ENCODE measurements around the gene KRTAP10-8. TPM values are rescaled to one million over a fixed set of nuclear protein-coding genes. Genes with fewer than 3 reads are reported as not detected.

The KRTAP10-8 gene
- total and polyA plus RNA-seq, 2 experiments from 2014 or later, result not detected

GRCh38 chr21:44567481-44568171, 44.3 kb upstream of the KRTAP10-8 start:
- H3K4me1 ChIP-seq (ENCODE audit: insufficient read depth), result no peaks in the 10 kb centered on the region
- no peak overlapping the region for H3K4me2 ChIP-seq
- no peaks in the 10 kb centered on the region for H3K36me3 ChIP-seq (ENCODE audit: insufficient read depth)
- H3K27ac ChIP-seq (ENCODE audit: low read depth), result no peak overlapping the region
- no peaks in the 10 kb centered on the region for H4K20me1 ChIP-seq (replicated peaks; ENCODE audit: insufficient read depth)
- H3K4me3 ChIP-seq, result no peak overlapping the region
- no peaks in the 10 kb centered on the region for H3K27me3 ChIP-seq (ENCODE audit: insufficient read depth)
- TF ChIP-seq, protein P1, sequence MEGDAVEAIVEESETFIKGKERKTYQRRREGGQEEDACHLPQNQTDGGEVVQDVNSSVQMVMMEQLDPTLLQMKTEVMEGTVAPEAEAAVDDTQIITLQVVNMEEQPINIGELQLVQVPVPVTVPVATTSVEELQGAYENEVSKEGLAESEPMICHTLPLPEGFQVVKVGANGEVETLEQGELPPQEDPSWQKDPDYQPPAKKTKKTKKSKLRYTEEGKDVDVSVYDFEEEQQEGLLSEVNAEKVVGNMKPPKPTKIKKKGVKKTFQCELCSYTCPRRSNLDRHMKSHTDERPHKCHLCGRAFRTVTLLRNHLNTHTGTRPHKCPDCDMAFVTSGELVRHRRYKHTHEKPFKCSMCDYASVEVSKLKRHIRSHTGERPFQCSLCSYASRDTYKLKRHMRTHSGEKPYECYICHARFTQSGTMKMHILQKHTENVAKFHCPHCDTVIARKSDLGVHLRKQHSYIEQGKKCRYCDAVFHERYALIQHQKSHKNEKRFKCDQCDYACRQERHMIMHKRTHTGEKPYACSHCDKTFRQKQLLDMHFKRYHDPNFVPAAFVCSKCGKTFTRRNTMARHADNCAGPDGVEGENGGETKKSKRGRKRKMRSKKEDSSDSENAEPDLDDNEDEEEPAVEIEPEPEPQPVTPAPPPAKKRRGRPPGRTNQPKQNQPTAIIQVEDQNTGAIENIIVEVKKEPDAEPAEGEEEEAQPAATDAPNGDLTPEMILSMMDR (conservative IDR thresholded peaks at IDR 0.05; ENCODE audit: low read depth in 2 of 2), result no peak
- TF ChIP-seq NANOG (IDR thresholded peaks at IDR 0.05; ENCODE audit: borderline replicate concordance) (no peak), REST (IDR thresholded peaks at IDR 0.05; ENCODE audit: unreplicated experiment) (no peak), EZH2 (IDR thresholded peaks at IDR 0.05; ENCODE audit: low read depth, unreplicated experiment) (no peak), ETS1 (IDR thresholded peaks at IDR 0.05) (no peak), ZNF114 (CRISPR knock-in tag; IDR thresholded peaks at IDR 0.05) (no peak), EZH2phosphoT487 (IDR thresholded peaks at IDR 0.05; ENCODE audit: unreplicated experiment) (no peak), STAT1 (IDR thresholded peaks at IDR 0.05; ENCODE audit: unreplicated experiment) (no peak), POLR2AphosphoS5 (IDR thresholded peaks at IDR 0.05; ENCODE audit: low read depth) (no peak), JUNB (IDR thresholded peaks at IDR 0.05; ENCODE audit: unreplicated experiment) (no peak), CREB1 (CRISPR knock-in tag; IDR thresholded peaks at IDR 0.05; ENCODE audit: low read depth) (no peak), ZNF331 (CRISPR knock-in tag; IDR thresholded peaks at IDR 0.05; ENCODE audit: low read depth) (no peak)
- TF ChIP-seq, protein P2, sequence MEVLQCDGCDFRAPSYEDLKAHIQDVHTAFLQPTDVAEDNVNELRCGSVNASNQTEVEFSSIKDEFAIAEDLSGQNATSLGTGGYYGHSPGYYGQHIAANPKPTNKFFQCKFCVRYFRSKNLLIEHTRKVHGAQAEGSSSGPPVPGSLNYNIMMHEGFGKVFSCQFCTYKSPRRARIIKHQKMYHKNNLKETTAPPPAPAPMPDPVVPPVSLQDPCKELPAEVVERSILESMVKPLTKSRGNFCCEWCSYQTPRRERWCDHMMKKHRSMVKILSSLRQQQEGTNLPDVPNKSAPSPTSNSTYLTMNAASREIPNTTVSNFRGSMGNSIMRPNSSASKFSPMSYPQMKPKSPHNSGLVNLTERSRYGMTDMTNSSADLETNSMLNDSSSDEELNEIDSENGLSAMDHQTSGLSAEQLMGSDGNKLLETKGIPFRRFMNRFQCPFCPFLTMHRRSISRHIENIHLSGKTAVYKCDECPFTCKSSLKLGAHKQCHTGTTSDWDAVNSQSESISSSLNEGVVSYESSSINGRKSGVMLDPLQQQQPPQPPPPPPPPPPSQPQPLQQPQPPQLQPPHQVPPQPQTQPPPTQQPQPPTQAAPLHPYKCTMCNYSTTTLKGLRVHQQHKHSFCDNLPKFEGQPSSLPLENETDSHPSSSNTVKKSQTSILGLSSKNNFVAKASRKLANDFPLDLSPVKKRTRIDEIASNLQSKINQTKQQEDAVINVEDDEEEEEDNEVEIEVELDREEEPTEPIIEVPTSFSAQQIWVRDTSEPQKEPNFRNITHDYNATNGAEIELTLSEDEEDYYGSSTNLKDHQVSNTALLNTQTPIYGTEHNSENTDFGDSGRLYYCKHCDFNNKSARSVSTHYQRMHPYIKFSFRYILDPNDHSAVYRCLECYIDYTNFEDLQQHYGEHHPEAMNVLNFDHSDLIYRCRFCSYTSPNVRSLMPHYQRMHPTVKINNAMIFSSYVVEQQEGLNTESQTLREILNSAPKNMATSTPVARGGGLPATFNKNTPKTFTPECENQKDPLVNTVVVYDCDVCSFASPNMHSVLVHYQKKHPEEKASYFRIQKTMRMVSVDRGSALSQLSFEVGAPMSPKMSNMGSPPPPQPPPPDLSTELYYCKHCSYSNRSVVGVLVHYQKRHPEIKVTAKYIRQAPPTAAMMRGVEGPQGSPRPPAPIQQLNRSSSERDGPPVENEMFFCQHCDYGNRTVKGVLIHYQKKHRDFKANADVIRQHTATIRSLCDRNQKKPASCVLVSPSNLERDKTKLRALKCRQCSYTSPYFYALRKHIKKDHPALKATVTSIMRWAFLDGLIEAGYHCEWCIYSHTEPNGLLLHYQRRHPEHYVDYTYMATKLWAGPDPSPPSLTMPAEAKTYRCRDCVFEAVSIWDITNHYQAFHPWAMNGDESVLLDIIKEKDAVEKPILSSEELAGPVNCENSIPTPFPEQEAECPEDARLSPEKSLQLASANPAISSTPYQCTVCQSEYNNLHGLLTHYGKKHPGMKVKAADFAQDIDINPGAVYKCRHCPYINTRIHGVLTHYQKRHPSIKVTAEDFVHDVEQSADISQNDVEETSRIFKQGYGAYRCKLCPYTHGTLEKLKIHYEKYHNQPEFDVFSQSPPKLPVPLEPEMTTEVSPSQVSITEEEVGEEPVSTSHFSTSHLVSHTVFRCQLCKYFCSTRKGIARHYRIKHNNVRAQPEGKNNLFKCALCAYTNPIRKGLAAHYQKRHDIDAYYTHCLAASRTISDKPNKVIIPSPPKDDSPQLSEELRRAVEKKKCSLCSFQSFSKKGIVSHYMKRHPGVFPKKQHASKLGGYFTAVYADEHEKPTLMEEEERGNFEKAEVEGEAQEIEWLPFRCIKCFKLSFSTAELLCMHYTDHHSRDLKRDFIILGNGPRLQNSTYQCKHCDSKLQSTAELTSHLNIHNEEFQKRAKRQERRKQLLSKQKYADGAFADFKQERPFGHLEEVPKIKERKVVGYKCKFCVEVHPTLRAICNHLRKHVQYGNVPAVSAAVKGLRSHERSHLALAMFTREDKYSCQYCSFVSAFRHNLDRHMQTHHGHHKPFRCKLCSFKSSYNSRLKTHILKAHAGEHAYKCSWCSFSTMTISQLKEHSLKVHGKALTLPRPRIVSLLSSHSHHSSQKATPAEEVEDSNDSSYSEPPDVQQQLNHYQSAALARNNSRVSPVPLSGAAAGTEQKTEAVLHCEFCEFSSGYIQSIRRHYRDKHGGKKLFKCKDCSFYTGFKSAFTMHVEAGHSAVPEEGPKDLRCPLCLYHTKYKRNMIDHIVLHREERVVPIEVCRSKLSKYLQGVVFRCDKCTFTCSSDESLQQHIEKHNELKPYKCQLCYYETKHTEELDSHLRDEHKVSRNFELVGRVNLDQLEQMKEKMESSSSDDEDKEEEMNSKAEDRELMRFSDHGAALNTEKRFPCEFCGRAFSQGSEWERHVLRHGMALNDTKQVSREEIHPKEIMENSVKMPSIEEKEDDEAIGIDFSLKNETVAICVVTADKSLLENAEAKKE (CRISPR knock-in tag; IDR thresholded peaks at IDR 0.05), result no peak
- Mint-ChIP-seq H3K27me3 (ENCODE audit: insufficient read depth, low read depth, poor library complexity) (peaks cover 10% of the 10 kb centered on the region), H3K4me1 (no peaks in the 10 kb centered on the region), H3K9me3 (peaks cover 25% of the 10 kb centered on the region), H3K4me3 (no peak overlapping the region), H3K36me3 (ENCODE audit: low read depth) (peaks cover 4% of the 10 kb centered on the region; the same call in 2 of the 3 replicates), H3K27ac (no peak overlapping the region)
- no peaks in the 10 kb centered on the region for H3F3A ChIP-seq (replicated peaks; ENCODE audit: low read depth)
- DNase-seq (ENCODE audit: low spot score) (no peak), ATAC-seq (no peak)
- H3K79me2 ChIP-seq (replicated peaks; ENCODE audit: insufficient read depth), result no peaks in the 10 kb centered on the region
- H3K9me2 ChIP-seq (ENCODE audit: insufficient read depth), result no peaks in the 10 kb centered on the region
- peak overlapping the region; percentile 56; the same call in 1 of the 2 replicates for H2AFZ ChIP-seq
